T-helper 9 cell (primary cell): ENCODE data around the gene TCF4.

Experiments used
- DNase-seq: peaks from one replicate; pipeline ENCODE4 v3.0.0-alpha.2; 2020

Gene TCF4

GRCh38 chr18:55286257-55286825 lies 301.7 kb downstream of the TCF4 start:
- DNase-seq = no peak

GRCh38 chr18:55284614-55285013 lies 303.4 kb downstream of the TCF4 start:
- no peak for DNase-seq

GRCh38 chr18:55283309-55283708 lies 304.7 kb downstream of the TCF4 start:
- DNase-seq = no peak

GRCh38 chr18:55280503-55280902 lies 307.5 kb downstream of the TCF4 start:
- DNase-seq = no peak

- DNase-seq = no peak
Observed at GRCh38 chr18:55275039-55275901, 312.7 kb downstream of the TCF4 start.

- no peak for DNase-seq
Observed at GRCh38 chr18:55272510-55273243, 315.3 kb downstream of the TCF4 start.

- no peak for DNase-seq
Observed at GRCh38 chr18:55269622-55270021, 318.4 kb downstream of the TCF4 start.

- no peak for DNase-seq
Observed at GRCh38 chr18:55268628-55269275, 319.2 kb downstream of the TCF4 start.

GRCh38 chr18:55268151-55268601 lies 319.8 kb downstream of the TCF4 start:
- DNase-seq = no peak

- no peak for DNase-seq
Observed at GRCh38 chr18:55266981-55267380, 321.0 kb downstream of the TCF4 start.

GRCh38 chr18:55265984-55266383 lies 322.0 kb downstream of the TCF4 start:
- DNase-seq = no peak

GRCh38 chr18:55265130-55265675 lies 322.8 kb downstream of the TCF4 start:
- no peak for DNase-seq

- DNase-seq = no peak
Observed at GRCh38 chr18:55264108-55264507, 323.9 kb downstream of the TCF4 start.

GRCh38 chr18:55262021-55262560 lies 325.9 kb downstream of the TCF4 start:
- DNase-seq = no peak

- no peak for DNase-seq
Observed at GRCh38 chr18:55261253-55261652, 326.7 kb downstream of the TCF4 start.

GRCh38 chr18:55258088-55258487 lies 329.9 kb downstream of the TCF4 start:
- no peak for DNase-seq

- no peak for DNase-seq
Observed at GRCh38 chr18:55256929-55257289, 331.1 kb downstream of the TCF4 start.

GRCh38 chr18:55256226-55256928 lies 331.6 kb downstream of the TCF4 start:
- no peak for DNase-seq

GRCh38 chr18:55253814-55254213 lies 334.2 kb downstream of the TCF4 start:
- DNase-seq = no peak

GRCh38 chr18:55252901-55253300 lies 335.1 kb downstream of the TCF4 start:
- no peak for DNase-seq

- DNase-seq = no peak
Observed at GRCh38 chr18:55252053-55252675, 335.8 kb downstream of the TCF4 start.
